CD4-positive, alpha-beta T cell treated with Interleukin-1 beta for 1 hour (primary cell): ENCODE measurements around the gene TIMM21.

Experiments used
- DNase-seq, 2 donors: peaks; one replicate each; pipeline ENCODE4 v3.0.0-alpha.2; 2020 to 2022

Gene TIMM21

DNA sequence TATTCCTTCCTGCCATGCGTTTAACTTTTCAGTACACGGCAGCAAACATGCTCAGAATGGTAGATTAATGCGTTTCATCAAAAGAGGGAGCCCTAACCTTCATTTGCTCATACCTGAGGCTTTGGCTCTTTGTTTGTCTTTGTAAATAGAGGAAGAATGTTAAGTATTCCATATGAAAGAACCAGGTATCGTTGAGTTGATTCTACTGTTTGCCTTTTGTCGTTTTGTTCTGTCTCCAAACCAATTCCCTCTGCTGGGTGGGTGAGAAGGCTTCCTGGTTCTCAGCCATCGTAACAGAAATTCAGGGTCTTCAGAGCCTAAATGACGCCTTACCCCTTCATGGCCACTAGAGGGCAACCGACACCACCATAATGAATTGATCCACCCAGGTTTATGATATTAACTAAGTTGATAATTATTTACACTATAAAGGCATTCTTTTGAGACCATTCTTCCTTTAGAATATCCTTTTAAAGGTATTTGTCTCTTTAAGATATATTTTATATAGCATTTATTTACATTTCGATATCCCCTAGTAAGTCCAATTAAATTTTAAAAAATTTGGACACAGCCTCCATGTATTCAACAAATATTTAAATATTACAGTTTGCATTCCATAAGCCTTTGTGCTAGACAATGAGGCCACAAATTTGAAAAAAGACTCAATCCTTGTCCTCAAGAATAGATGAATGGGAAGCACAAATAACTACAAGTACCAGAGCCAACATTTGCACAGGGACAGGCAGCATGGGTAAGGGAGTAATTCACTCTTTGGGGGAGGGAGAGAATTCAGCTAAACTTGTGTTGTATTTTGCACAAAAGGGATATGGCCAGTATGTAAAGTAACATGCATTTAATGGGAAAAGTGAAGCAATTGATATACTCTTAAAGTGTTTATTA, 48.1 kb downstream of the TIMM21 start:
- DNase-seq: peak; percentile 58 to 71

DNA sequence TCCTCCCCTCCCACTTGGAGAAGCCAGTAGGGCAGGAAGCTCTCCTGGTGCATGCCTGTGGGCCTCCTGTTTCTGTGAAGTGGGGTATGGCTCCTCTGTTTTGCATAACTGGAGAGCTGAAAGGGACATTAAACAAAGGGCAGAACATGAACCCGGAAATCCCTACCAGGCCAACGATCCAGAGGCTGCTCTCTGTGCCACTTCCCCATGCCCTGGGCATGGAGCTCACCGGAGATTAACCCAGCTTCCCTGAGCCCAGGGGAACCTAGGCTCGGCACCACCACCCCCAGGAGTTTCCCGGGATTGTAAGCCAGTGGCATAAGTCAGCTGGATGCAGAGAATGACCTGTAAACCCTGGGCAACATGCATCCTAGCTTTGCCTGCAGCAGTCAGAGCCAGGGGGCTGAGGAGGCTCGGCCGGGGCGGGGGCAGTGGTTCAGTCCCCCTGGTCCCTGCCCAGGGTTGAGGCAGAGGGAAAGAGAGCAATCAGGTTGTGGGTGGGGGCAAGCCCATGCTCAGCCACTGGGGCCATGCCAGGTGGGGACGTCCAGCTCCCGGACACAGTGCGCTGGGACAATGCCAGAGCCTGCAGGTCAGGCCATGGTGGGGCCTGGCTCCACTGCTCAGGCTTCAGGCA, 49.5 kb downstream of the TIMM21 start:
- no peak for DNase-seq

DNA sequence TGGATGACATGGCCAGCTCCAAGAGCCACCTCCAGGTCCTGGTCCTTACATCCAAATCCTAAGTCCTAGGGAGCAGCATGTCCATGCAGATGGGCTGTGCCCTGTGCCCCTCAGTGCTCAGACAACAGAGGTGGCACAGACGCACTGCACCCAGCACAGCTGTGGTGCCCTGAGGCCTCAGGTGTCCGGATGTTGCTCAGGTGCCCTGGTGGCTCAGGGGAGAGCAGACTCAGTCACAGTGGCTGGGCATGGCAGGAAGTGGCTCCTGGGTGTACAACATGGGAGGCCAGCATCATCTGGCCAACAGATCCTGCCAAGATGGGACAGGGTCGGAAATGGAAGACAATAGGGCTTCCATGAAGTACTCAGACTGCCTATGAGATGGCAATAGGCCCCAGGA, 50.1 kb downstream of the TIMM21 start:
- DNase-seq: no peak

DNA sequence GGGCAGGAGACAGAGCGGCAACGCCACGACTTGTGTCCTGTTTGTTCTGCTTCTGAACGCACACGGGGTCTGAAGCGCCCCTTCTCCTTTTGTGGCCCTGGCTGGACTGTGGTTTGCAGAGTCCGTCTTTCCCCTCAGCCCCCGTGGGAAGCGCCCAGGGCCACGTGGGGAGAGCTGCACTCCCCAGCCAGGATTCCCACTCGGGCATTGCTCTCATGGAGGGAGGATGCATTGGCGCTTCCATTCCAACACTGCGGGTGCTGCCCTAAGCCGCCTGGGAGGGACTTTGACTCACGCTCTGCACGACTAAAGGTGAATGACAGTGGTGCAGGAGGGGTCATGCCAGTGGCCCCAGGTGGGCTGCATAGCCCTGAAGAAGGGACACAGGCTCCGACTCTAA, 52.5 kb downstream of the TIMM21 start:
- DNase-seq: no peak

DNA sequence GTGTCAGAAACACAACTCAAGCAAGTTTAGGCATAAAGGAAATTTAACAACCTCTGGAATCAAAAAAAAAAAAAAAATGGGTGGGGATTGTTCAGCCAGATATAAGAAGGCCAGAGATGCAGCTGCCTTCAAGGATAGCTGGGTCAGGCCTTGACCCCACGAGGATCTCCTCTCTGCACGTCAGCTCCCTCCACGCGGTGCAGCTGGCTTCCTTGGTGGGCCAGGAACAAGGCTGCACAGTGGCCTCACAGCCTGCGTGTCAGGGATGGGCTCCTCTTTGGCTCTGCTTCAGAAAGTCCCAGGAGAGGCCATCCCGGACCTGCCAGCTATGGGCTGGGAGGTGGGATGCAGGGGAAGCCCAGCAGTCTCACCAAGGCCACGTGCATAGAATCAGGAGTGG, 55.5 kb downstream of the TIMM21 start:
- DNase-seq: no peak

DNA sequence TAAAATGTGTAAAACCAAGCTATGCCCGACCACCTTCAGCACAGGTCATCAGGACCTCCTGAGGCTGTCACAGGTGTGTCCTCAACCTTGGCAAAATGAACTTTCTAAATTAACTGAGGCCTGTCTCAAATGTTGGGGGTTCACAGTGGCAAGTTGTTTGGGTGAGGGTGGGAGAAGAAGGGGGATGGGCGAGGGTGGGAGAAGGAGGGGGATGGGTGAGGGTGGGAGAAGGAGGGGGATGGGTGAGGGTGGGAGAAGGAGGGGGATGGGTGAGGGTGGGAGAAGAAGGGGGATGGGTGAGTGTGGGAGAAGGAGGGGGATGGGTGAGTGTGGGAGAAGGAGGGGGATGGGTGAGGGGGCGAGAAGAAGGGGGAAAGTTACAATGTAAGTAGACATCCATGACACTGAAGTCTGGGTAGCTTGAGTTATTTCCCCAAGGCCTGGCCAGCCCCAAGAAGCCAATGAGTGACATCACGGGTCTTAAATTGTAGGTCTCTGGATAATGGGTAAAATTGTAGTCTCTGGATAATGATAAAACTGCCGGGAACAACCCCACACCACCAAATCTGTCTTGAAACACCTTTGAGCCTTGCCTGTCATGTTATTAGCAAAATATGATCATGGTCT, 56.3 kb downstream of the TIMM21 start:
- DNase-seq: no peak
